Stimulated activated CD4-positive, alpha-beta T cell treated with anti-CD3 and anti-CD28 coated beads, Interleukin-15, amount 100 ng/mL, for 48 hours (primary cell): ENCODE measurements around the gene FUS.
"Not testable (repeated sequence)": the region's sequence is repeated elsewhere in the genome, so short reads cannot be mapped to it uniquely, and the experiment has no call there.

Experiments
- DNase-seq, 2 donors: peaks; one replicate each; pipeline ENCODE4 v3.0.0-alpha.2; 2020; ENCODE audit warnings: low read depth in 2 of 2

The FUS gene

DNA sequence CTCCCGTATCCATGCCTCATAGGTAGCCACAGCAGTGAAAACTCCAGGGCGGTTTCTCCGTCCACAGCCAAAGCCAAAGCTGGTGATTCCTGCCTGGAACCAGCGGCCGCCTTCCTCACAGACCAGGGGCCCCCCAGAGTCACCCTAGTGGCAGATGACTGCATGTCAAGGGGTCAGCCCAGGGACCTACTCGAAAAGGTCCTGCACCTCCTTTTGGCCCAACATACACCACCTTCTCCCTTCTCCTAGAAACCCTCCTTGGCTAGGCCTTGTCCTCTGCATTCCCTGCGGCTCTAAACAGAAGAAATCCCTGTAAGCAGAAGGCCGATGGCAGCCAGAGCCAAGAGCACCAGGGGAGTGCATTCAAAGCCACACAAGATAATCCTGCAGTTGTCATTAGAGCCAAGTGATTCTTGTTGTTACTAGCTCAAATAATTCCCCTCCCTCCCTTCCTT, 36.2 kb upstream of the FUS start:
- no peak for DNase-seq

DNA sequence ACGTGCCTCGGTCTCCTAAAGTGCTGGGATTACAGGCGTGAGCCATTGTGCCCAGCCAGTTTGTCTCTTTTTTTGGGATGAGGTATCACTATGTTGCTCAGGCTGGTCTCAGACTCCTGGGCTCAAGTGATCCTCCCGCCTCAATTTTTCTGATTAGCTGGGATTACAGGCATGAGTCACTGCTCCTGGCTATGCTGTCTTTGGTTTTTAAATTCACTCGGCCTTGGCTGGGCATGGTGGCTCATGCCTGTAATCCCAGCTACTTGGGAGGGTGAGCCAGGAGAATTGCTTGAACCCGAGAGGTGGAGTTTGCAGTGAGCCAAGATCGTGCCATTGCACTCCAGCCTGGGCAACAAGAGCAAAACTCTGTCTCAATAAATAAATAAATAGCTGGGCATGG, 35.5 kb upstream of the FUS start:
- DNase-seq: not testable (repeated sequence)

DNA sequence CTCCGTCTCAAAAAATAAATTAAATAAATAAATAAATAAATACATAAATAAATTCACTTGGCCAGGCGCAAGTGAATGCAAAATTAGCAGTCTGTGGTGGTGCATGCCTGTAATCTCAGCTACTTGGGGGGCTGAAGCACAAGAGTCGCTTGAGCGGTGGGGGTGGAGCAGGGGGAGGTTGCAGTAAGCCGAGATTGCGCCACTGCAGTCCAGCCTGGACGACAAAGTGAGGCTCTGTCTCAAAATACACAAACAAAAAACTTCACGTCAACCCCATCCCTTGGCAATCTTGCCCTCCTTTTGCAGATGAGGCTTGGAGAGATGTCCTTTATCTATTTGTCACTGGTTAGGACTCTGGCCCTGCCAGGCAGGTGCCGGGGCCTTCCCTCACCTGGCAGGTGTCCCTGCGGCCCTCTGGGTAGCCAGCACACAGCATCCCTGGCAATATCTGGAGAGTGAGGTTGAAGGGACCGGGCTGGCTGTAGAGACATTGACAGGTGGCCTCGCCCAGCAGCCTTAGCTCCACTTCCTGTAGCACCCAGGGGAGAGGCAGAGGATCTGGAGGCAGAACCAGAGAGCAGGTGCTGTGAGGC, 34.4 kb upstream of the FUS start:
- no peak for DNase-seq

DNA sequence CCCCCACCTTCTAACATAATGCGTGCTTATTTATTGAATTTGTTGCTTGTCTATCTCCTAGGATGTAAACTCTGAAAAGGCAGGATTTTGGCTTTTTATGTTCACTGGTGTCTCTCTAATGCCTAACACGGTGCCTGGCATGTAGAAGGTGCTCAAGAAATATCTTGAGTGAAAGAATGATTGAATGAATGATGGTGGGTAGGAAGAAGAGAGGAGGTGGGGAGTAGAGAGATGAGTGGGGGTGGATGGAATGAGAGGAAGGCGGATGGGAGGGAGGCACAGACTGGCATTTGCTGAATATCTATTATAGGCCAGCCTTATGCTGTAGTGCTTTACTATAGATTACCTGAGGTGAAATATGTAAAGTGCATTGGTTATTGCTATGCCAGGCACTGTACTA, 32.4 kb upstream of the FUS start:
- DNase-seq: no peak

DNA sequence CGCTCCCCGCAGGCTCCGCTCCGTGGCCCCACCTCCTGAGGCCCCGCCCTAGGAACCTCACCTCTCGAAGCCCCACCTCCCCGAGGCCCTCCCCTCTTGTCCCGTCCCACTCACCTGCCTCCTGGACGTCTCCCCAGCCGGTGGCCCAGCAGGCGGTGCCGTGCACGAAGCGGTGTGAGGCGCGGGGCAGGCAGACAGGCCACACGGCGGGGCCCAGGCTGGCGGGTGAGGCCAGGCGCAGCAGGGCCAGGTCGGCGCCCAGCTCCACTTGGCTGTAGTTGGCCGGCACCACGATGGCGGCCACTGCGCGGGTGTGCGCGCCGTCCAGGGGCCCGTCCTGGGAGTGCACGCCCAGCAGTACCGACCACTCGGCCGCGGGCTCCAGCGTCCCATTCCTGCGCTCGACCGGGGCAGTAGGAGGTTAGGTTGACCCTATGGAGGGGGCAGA, 31.6 kb upstream of the FUS start:
- DNase-seq: no peak

DNA sequence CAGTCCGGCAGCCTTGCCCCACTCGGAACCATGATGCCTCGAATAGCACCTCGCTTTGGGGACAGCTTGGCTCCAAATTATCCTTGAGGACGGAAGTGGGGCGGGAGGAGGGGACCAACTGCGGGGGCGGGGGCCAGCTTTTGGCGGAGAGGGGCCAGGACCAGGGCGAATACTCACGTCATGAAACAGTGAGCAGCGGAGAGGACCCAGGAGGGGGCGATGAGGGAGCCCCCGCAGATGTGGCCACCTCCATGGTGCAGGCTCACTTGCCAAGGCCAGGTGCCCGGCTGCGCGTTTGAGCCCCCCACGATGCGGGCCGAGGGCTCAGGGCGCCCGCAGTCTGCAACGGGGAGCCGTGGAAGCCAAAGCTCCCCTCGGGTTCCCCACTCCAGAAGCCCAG, 31.0 kb upstream of the FUS start:
- DNase-seq: no peak

DNA sequence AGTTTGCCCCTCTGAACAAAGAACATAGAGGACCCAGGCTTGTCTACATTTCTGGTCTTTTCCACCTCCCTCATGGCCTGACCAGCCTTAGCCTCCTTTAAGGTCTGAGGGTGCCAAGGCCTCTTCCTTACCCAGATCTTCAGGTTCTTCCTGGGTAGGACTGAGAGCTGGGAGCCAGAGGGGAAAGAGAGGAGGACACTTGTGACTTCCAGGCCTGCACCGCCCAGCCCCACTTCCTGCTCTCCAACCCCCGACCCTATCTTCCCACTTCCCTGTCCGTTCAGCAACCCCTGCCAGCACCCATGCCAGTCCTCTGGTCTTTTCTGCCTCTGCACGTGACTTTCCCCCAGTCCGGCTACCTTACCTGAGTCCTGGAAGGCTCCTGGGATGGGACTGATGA, 30.6 kb upstream of the FUS start:
- no peak for DNase-seq

DNA sequence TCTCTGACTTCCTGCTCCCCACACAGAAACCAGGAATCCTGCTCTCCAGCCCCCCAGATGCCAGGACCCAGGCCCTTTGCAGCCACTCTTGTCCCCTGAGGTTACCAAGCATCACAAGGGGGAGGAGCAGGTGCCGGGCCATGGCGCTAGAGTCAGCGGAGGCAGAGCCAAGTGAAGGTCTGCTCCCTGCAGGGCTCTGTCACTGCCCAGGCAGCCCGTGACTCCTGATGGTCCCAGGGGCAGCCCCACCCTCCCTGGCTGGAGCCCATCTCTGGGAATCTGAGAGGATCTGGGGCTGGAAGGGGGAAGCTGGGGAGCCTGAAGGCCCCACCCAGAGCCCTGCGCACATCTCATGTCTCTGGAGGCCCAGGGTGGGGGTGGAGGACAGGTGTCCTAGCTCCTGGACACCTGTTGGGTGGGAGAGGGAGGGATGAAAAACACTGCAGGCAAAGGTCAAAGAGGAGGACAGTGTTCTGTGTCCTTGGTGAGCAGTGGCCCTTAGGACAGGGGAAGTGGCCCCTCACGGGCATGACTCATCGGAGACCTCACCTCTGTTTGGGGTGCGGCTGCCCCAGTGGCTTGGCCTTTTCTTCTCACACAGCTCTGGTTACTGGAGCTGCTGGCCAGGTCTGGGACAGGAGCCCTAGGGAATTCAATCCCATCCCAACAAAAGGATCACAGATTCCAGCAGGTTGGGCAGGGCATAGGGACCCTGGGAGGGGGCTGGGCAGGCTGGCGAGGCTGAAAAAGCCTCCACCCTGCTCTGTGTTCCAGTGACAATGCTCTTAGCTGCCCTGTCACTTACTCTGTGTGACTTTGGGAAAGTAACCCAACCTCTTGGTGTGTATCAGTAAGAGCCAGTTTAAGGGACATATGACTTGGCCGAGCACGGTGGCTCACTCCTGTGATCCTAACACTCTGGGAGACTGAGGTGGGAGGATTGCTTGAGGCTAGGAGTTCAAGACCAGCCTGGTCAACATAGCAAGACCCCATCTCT, 29.7 kb upstream of the FUS start, which contains the start of gene PRSS36:
TSS of gene PRSS36 (minus strand) at position 173 of the 997 bp plus-strand sequence. CDS start at position 142, 31 bp downstream.
- DNase-seq: no peak

DNA sequence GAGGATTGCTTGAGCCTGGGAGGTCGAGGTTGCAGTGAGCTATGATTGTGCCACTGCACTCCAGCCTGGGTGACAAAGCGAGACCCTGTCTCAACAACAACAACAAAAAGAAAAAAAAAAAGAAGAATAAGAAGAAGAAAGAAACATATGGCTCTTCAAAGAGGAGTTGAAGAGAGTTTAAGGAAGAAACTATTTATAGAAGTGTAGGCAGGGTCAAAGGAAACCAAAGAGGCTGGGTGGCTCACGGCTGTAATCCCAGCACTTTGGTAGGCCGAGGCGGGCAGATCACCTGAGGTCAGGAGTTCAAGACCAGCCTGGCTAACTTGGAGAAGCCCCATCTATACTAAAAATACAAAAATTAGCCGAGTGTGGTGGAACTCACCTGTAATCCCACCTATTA, 29.0 kb upstream of the FUS start:
- DNase-seq: not testable (repeated sequence)

DNA sequence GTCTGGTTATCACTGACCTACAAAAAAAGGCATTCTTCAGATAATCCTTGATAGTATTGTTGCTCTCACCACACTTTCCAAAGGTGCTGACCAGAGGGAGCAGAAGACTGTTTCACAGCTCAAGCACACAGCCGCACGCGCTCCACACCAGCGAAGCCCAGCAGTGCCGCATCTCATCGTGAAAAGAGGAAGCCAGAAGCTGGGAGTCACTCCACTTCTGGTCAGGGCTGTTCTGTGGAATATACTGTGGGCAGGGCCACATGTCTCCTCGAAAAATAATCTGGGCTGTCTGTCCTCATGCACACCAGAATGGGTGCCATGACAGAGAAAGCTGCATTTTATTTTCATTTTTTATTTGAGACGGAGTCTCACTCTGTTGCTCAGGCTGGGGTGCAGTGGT, 22.8 kb upstream of the FUS start:
- DNase-seq: no peak

DNA sequence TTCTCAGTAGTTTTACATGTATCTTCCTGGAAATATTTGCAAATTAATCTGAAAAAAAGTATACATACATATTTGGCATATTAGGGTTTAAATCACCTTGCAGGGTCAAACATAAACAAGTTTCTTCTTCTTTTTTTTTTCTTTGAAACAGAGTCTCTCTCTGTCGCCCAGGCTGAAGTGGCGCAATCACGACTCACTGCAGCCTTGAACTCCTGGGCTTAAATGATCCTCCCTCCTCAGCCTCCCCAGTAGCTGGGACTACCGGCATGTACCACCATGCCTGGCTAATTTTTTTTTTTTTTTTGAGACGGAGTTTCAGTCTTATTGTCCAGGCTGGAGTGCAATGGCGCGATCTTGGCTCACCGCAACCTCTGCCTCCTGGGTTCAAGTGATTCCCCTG, 12.6 kb upstream of the FUS start:
- DNase-seq: no peak

DNA sequence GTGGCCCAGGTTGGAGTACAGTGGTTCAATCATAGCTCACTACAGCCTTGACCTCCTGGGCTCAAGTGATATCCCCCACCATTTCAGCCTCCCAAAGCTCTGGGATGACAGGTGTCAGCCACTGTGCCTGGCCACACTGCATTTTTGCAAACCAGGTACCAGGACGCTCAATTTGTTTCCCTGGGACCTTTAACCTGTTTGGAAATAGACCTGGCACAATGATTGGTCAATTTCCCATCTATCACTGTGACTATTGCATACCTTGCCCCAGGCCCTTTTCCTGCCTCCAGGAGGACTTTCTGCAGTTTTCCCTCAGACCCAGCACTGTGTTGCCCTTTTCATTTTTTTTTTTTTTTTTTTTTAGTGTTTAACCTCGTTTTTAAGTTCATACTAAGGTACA, 11.1 kb upstream of the FUS start:
- no peak for DNase-seq

DNA sequence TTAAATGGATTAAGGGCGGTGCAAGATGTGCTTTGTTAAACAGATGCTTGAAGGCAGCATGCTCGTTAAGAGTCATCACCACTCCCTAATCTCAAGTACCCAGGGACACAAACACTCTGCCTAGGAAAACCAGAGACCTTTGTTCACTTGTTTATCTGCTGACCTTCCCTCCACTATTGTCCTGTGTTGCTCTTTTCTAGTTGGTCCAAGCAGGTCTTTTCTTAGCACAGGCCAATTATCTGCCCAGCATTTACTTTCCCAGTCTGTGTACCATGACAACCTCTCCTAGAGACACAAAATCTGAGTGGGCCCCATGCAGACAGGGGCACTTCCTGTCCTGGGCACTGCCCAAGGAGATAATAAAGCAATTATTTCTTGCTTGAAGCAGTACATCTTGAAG, 9.9 kb upstream of the FUS start:
- DNase-seq: not testable (repeated sequence)

DNA sequence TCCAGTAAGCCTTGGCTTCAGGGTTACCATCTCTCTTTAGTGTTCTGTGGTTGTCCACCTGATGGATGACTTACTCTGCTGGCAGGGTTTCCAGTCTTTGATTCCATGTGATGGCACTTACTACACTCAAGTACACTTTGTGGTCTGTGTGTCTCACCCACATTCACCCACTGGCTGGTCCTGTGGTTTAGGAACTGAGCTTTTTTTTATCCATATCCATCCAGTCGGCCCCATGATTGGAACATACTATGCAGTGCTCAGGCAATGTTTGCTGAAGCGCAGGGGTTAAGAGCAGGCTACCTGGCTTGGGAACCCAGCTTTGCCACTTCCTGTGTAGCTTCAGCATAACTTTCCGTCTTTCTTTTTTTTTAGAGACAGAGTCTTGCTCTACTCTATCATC, 2.8 kb upstream of the FUS start:
- peak in 1 of 2 donors; percentile 41 for DNase-seq

DNA sequence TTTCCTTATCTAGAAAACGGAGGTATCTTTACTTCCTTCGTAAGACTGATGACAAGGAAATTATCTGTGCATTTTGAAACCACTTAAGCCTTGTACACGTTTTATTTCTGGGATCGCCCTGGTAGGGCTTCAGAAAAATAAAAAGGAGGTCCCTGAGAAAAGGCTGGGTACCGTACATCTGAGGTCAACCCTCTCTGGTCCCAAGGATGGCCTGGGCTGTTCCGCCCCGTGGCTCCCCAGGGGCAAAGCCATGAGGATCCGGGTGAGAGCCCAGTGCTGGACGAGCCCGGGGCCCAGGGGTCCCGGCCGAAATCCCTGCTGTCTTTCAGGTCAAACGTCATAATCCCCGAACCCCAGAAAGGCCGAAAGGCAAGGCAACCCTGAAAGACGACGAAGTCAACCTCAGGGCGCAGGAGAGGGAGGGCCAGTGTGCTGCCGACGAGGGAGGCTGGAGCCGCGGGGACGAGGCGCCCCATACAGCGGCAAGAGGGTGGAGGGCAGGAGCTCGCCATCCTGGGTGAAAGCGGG, 656 bp upstream of the FUS start:
- no peak for DNase-seq

DNA sequence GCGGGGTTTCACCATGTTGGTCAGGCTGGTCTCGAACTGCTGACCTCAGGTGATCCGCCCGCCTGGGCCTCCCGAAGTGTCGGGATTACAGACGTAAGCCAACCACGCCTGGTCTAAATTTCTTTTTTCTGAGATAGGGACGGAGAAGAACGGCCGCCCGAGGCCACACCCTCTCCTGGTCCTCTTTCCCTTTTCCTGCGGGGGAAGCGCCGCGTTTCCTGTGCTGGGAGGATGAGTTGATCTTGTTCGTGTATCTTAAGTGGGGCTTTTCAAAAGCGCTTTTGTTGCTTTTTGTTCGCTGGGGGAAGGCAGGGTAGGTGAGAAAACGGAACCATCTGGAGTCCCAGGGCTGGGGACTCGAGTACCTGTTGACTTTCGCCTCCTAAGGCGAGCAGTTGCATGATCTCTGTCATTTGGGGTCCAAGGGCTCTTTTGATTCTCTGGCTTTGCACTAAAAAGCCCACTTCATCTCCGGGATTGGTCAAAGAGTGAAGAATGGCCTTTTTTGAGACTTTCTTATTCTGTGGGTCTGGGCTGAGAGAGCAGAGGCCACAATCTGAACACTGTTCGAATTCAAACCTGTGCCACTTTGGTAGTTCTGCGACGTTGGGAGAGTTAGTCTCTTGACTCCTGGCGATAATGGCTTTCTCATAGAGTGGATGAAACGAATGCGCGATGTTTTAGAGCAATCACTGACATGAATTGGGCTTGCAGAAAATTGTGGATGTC, 1.3 kb downstream of the FUS start:
- no peak for DNase-seq

DNA sequence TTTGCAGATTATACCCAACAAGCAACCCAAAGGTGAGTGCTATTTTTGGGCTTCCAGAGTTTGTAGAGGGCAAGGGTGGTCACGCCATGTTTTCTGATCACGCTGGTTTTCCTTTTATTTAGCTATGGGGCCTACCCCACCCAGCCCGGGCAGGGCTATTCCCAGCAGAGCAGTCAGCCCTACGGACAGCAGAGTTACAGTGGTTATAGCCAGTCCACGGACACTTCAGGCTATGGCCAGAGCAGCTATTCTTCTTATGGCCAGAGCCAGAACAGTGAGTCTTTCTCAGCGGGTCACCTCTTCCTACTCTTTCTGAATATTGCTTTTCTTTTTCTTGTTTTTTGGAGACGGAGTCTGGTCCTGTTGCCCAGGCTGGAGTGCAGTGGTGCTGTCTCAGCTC, 2.5 kb downstream of the FUS start:
- no peak for DNase-seq

DNA sequence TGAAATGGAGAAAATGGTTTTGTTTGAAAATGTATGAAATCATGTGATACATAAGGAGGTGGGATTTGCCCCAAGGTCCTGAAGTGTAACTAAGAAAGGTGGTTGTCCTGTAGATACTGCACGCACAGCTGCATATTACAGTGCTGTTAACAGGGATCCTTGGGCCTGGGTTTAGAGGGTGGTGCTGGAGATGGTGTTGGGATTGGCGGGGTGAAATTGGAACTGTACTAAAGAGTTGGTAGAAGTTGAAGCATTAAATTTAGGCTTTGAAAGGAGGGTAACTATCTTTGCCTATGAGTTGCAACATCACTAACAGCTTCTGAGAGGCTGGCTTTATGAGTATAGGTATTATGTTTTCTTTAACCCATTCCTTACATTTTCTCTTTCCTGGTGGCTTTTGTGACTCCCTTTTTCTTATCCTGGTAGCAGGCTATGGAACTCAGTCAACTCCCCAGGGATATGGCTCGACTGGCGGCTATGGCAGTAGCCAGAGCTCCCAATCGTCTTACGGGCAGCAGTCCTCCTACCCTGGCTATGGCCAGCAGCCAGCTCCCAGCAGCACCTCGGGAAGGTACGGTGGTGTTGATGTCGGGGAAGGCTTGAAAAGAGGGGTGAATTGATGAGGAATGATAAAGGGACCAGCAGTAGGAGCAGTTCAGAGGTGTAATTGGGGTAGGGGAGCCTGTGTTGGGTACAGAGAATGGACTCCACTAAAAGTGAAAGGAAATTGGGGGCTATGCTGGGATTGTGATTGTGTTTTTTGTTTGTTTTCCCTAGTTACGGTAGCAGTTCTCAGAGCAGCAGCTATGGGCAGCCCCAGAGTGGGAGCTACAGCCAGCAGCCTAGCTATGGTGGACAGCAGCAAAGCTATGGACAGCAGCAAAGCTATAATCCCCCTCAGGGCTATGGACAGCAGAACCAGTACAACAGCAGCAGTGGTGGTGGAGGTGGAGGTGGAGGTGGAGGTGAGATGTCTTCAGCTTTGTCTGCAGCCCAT, 3.8 kb downstream of the FUS start:
- no peak for DNase-seq

DNA sequence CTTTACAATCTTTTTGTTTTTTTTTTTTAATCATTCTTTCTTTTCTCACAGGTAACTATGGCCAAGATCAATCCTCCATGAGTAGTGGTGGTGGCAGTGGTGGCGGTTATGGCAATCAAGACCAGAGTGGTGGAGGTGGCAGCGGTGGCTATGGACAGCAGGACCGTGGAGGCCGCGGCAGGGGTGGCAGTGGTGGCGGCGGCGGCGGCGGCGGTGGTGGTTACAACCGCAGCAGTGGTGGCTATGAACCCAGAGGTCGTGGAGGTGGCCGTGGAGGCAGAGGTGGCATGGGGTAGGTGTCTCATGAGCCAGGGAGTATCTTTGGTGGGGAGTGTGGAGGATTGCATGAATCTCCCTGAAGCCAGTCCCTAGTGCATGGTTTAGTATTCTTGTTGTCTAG, 4.9 kb downstream of the FUS start:
- DNase-seq: no peak

DNA sequence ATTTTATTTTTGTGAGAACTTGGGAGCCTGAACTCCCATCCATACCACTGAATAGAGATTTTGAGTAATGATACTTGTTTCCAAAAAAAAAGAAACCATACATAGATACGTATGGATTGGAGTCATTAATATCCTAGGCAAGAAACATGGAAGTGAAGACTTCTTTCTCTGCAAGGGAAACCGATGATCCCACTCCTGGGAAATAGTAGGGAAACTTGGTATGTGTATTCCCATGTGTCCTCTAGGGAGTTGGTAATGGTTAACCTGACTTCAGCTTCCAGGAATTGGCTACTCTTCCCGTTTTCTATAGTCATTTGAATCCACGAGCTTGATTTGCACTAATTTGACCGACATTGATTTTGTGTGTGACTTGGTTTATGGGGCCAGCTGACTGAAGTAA, 5.4 kb downstream of the FUS start:
- no peak for DNase-seq

DNA sequence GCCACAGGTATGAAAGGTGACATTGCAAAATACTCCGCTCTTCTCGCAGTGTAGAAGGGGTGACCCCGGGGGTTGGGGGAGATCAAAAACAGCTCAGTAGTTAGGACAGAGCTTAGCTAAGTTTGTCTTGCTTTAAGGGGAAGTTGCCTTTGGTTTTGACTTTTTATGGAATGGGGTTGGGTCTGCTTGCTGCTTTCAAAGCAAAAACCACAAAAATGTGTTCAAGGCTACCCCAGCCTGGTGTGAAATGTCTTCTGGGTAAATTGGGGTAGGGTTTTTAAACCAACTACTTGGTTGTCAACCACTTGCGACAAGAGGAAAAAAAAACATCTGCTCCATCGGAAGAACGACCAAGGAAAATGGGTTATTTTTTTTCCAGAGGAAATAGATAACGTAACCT, 6.2 kb downstream of the FUS start:
- DNase-seq: no peak
